ENCODE data around the gene REV1. TPM values are rescaled to one million over a fixed set of nuclear protein-coding genes. Genes with fewer than 3 reads are reported as not detected.

REV1 gene
- total RNA-seq, 1 experiment from 2014 or later, result 34.3 TPM

DNA sequence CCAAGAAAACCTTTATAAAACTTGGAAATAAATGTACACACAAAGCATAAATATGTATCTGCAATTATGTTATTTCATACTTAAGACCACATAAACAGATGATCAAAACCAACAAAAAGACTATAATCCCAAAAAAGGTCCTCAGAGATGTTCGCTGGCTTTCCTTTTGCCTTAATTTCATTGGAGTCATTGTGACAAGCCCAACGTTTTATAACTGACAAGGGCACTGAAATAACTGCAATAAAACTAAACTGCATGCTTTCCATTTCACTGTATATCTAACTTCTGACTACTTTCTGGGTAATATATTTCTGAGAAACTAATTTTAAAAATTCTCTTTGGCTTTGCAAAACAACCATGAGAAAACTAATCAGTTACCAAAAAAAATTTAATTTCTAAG lies 56.5 kb downstream of the REV1 start:
- no peak overlapping the region for H3K4me3 ChIP-seq (replicated peaks in 1 of 2; ENCODE audit: low read depth in 1 of 2, low read length in 2 of 2)
- H3K27ac ChIP-seq (ENCODE audit: low read depth, low read length), result no peak overlapping the region
- ChIA-PET RAD21 (ENCODE audit: low non-redundant PET in 1 of 2, low total read pairs in 2 of 2, uncharacterized antibody in 2 of 2, unreplicated experiment in 2 of 2) (no interaction called here), CTCF (no interaction called here), POLR2A (no interaction called here)
- no peaks in the 10 kb centered on the region for H3K4me1 ChIP-seq (ENCODE audit: control insufficient read depth in 1 of 2, insufficient read depth in 2 of 2, low read length in 2 of 2)
- ATAC-seq (no peak), DNase-seq (ENCODE audit: low read depth, low spot score) (no peak)
- H3K4me2 ChIP-seq (ENCODE audit: low read length), result no peak overlapping the region
- no peaks in the 10 kb centered on the region for H3K9me2 ChIP-seq (ENCODE audit: insufficient read depth)
- no peaks in the 10 kb centered on the region for H3K27me3 ChIP-seq (ENCODE audit: insufficient read depth, low read length)
- no peak overlapping the region for H2AFZ ChIP-seq (ENCODE audit: low read depth, low read length, poor library complexity, severe bottlenecking)
- no peak for TF ChIP-seq YY1 (IDR thresholded peaks at IDR 0.05; ENCODE audit: extremely low read depth, insufficient replicate concordance, low read depth, low read length)
- TF ChIP-seq JUND (IDR thresholded peaks at IDR 0.05), result no peak
- TF ChIP-seq EZH2 (IDR thresholded peaks at IDR 0.05), result no peak
- peaks cover 15% of the 10 kb centered on the region for H3K79me2 ChIP-seq (ENCODE audit: insufficient read depth, low read length)
- H4K20me1 ChIP-seq (ENCODE audit: insufficient read depth), result peaks cover 4% of the 10 kb centered on the region; the same call in 1 of the 2 replicates
- peaks cover 10 to 13% of the 10 kb centered on the region in 2 experiments; a peak in 2 of 4 replicates for H3K36me3 ChIP-seq (ENCODE audit: control insufficient read depth in 1 of 2, insufficient read depth in 2 of 2, low read length in 2 of 2)
- H3K9ac ChIP-seq (ENCODE audit: low read length), result no peak overlapping the region
- intact Hi-C loops (cut with micrococcal nuclease), result no loop called here
- H3K9me3 ChIP-seq (ENCODE audit: control insufficient read depth in 1 of 2, insufficient read depth in 1 of 2, low read depth in 1 of 2, low read length in 2 of 2), result no peaks in the 10 kb centered on the region
- BruUV-seq (replicated peaks), result no TSS peak

DNA sequence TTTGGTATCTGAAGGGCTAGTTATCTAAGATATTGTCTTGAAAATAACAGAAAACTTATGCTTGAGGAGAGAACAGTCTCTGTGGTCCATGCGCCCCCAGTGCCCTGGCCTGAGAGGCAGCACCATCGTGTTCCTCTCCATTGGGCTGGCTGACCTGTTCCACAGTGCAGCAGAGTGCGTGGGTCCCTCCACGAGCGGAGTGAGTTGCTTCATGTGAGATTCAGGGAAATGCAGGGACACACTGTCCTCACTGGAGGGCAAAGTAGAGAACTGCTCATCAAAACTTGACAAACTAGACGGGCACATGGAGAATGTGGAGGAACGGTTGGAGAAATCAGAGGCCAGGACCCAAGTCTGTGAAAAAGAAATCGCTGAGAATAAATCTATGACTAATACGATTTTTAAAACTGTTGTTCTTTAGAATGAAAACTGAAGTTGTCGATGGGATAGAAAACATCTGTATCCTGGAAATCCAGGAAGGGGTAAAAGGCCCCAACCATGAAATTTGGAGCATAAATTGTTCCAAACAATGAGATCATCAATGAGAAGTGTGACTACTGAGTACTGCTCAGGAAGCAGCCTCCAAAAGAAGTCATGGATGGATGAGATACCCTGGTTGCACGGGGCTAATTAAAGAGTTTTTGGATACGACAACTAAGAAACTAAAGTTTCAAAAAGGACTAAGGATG lies 58.1 kb downstream of the REV1 start:
- peaks cover 9 to 13% of the 10 kb centered on the region in 2 experiments; a peak in 2 of 4 replicates for H3K36me3 ChIP-seq (ENCODE audit: control insufficient read depth in 1 of 2, insufficient read depth in 2 of 2, low read length in 2 of 2)
- H3K9ac ChIP-seq (ENCODE audit: low read length), result no peak overlapping the region
- intact Hi-C loops (cut with micrococcal nuclease), result no loop called here
- peaks cover 21% of the 10 kb centered on the region for H3K79me2 ChIP-seq (ENCODE audit: insufficient read depth, low read length)
- CTCF ChIA-PET, result no interaction called here
- POLR2A ChIA-PET, result no interaction called here
- no peak for ATAC-seq
- H3K4me2 ChIP-seq (ENCODE audit: low read length), result no peak overlapping the region
- BruUV-seq (replicated peaks), result no TSS peak
- no peaks in the 10 kb centered on the region for H3K27me3 ChIP-seq (ENCODE audit: insufficient read depth, low read length)
- no peaks in the 10 kb centered on the region for H3K9me3 ChIP-seq (ENCODE audit: control insufficient read depth in 1 of 2, insufficient read depth in 1 of 2, low read depth in 1 of 2, low read length in 2 of 2)
- H2AFZ ChIP-seq (ENCODE audit: low read depth, low read length, poor library complexity, severe bottlenecking), result no peak overlapping the region
- DNase-seq (ENCODE audit: low read depth, low spot score), result no peak
- peaks cover 4% of the 10 kb centered on the region; the same call in 1 of the 2 replicates for H4K20me1 ChIP-seq (ENCODE audit: insufficient read depth)
- H3K9me2 ChIP-seq (ENCODE audit: insufficient read depth), result no peaks in the 10 kb centered on the region
- H3K27ac ChIP-seq (ENCODE audit: low read depth, low read length), result no peak overlapping the region
- RAD21 ChIA-PET (ENCODE audit: low non-redundant PET in 1 of 2, low total read pairs in 2 of 2, uncharacterized antibody in 2 of 2, unreplicated experiment in 2 of 2), result no interaction called here
- no peaks in the 10 kb centered on the region for H3K4me1 ChIP-seq (ENCODE audit: control insufficient read depth in 1 of 2, insufficient read depth in 2 of 2, low read length in 2 of 2)
- H3K4me3 ChIP-seq (replicated peaks in 1 of 2; ENCODE audit: low read depth in 1 of 2, low read length in 2 of 2), result no peak overlapping the region
- TF ChIP-seq JUND (IDR thresholded peaks at IDR 0.05), result no peak
- no peak for TF ChIP-seq SRF (IDR thresholded peaks at IDR 0.05; ENCODE audit: low read depth)
- no peak for TF ChIP-seq ELF1 (IDR thresholded peaks at IDR 0.05; ENCODE audit: borderline replicate concordance, low read depth)
- no peak for TF ChIP-seq CEBPB (IDR thresholded peaks at IDR 0.05; ENCODE audit: low read depth)
- TF ChIP-seq ZFX (IDR thresholded peaks at IDR 0.05), result no peak
- no peak for TF ChIP-seq TCF7L2 (IDR thresholded peaks at IDR 0.05; ENCODE audit: borderline replicate concordance, extremely low read depth, insufficient read depth, insufficient read length)
- TF ChIP-seq RAD21 (IDR thresholded peaks at IDR 0.05; ENCODE audit: low read depth), result no peak
- TF ChIP-seq EZH2phosphoT487 (IDR thresholded peaks at IDR 0.05; ENCODE audit: borderline replicate concordance), result no peak
- TF ChIP-seq YY1 (IDR thresholded peaks at IDR 0.05; ENCODE audit: extremely low read depth, insufficient replicate concordance, low read depth, low read length), result no peak
- TF ChIP-seq, protein P1, sequence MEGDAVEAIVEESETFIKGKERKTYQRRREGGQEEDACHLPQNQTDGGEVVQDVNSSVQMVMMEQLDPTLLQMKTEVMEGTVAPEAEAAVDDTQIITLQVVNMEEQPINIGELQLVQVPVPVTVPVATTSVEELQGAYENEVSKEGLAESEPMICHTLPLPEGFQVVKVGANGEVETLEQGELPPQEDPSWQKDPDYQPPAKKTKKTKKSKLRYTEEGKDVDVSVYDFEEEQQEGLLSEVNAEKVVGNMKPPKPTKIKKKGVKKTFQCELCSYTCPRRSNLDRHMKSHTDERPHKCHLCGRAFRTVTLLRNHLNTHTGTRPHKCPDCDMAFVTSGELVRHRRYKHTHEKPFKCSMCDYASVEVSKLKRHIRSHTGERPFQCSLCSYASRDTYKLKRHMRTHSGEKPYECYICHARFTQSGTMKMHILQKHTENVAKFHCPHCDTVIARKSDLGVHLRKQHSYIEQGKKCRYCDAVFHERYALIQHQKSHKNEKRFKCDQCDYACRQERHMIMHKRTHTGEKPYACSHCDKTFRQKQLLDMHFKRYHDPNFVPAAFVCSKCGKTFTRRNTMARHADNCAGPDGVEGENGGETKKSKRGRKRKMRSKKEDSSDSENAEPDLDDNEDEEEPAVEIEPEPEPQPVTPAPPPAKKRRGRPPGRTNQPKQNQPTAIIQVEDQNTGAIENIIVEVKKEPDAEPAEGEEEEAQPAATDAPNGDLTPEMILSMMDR (IDR thresholded peaks at IDR 0.05 in 2 of 3, conservative IDR thresholded peaks at IDR 0.05 in 1 of 3; ENCODE audit: borderline replicate concordance in 1 of 3, insufficient read depth in 1 of 3, low read depth in 2 of 3, low read length in 2 of 3), result no peak
- TF ChIP-seq EGR1 (IDR thresholded peaks at IDR 0.05; ENCODE audit: low read depth), result no peak
- no peak for TF ChIP-seq ZNF274 (IDR thresholded peaks at IDR 0.05; ENCODE audit: low read depth, low read length)
- TF ChIP-seq SIN3A (IDR thresholded peaks at IDR 0.05; ENCODE audit: low read depth), result no peak
- no peak for TF ChIP-seq FOSL1 (IDR thresholded peaks at IDR 0.05; ENCODE audit: low read depth)
- TF ChIP-seq, protein P2, sequence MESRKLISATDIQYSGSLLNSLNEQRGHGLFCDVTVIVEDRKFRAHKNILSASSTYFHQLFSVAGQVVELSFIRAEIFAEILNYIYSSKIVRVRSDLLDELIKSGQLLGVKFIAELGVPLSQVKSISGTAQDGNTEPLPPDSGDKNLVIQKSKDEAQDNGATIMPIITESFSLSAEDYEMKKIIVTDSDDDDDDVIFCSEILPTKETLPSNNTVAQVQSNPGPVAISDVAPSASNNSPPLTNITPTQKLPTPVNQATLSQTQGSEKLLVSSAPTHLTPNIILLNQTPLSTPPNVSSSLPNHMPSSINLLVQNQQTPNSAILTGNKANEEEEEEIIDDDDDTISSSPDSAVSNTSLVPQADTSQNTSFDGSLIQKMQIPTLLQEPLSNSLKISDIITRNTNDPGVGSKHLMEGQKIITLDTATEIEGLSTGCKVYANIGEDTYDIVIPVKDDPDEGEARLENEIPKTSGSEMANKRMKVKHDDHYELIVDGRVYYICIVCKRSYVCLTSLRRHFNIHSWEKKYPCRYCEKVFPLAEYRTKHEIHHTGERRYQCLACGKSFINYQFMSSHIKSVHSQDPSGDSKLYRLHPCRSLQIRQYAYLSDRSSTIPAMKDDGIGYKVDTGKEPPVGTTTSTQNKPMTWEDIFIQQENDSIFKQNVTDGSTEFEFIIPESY (IDR thresholded peaks at IDR 0.05; ENCODE audit: extremely low read depth, insufficient replicate concordance, low read length), result no peak
- TF ChIP-seq POLR2A (IDR thresholded peaks at IDR 0.05; ENCODE audit: borderline replicate concordance, extremely low read depth, insufficient read depth, insufficient read length), result no peak
- TF ChIP-seq, protein P3, sequence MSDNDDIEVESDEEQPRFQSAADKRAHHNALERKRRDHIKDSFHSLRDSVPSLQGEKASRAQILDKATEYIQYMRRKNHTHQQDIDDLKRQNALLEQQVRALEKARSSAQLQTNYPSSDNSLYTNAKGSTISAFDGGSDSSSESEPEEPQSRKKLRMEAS (IDR thresholded peaks at IDR 0.05), result no peak
